Loucy (cell line): ENCODE data around the gene CDC42BPB.
"Not testable (repeated sequence)": the region's sequence is repeated elsewhere in the genome, so short reads cannot be mapped to it uniquely, and the experiment has no call there.

Source experiments
- CTCF ChIP-seq: fragments of 200-600 bp; sonication (generic); conservative IDR thresholded peaks from 2 replicates; pipeline ENCODE4 v1.5.1; 2014; ENCODE audit warnings: mild to moderate bottlenecking, antibody characterized with exemption, low read length
- EZH2phosphoT487 ChIP-seq: fragments of 200-600 bp; IDR thresholded peaks from 2 replicates; pipeline ENCODE4 v1.6.1; 2018; ENCODE audit warnings: antibody characterized with exemption, mild to moderate bottlenecking, moderate library complexity, borderline replicate concordance

- TF ChIP-seq CTCF, EZH2phosphoT487: not testable (repeated sequence)
Measured at GRCh38 chr14:103026196-103026595, 31.2 kb downstream of the CDC42BPB start.
